Gastroesophageal sphincter (tissue), 3 donors: ENCODE data around the gene BRD3.

Experiments used
- CTCF ChIP-seq, 4 experiments: fragments of 200-600 bp in 2 of 4; fragments of 450-650 bp in 2 of 4; sonication (generic) in 1 of 4; IDR thresholded peaks; one replicate each; pipeline ENCODE4 v1.5.1; 2017 to 2019; ENCODE audit warnings: antibody characterized with exemption in 4 of 4, mild to moderate bottlenecking in 2 of 4, moderate library complexity in 2 of 4
- EP300 ChIP-seq: sonication (generic); formaldehyde crosslinking; IDR thresholded peaks from one replicate; pipeline ENCODE4 v1.6.1; 2017; ENCODE audit warnings: antibody characterized with exemption, mild to moderate bottlenecking
- POLR2AphosphoS5 ChIP-seq: sonication (generic); formaldehyde crosslinking; IDR thresholded peaks from one replicate; pipeline ENCODE4 v1.6.1; 2017; ENCODE audit warnings: antibody characterized with exemption

DNA sequence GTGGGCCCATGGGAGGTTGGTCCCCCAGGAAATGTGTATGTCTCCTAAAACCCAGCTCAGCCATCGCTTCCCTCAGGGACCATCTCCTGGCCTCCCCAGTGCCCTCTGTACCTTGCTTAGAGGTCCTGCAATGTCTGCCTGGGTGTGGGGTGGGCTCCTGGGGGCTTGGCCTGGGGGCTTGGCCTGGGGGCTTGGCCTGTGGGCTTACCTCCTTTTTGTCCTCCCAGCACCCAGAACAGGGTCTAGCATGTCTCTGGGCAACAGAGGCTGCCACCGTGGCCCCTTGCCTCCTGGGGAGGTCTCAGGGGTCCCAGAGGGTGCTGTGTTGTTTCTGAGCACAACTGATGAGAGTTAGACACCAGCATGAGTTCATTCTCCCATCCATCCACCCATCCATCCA is 65.0 kb downstream of the BRD3 start:
- TF ChIP-seq CTCF (IDR thresholded peaks at IDR 0.05) (no peak), POLR2AphosphoS5 (no peak), EP300 (no peak)
